Astrocyte of the spinal cord (primary cell): ENCODE results near the gene PHC3.
A peak's percentile ranks its signal among the peaks of the same experiment; 100 is the strongest.
"Not testable (repeated sequence)": the region's sequence is repeated elsewhere in the genome, so short reads cannot be mapped to it uniquely, and the experiment has no call there.

Experiments used
- DNase-seq: peaks from one replicate; pipeline ENCODE4 v3.0.0; 2011; ENCODE audit warnings: low read depth, low spot score
- H3K4me3 ChIP-seq: 2 replicates; pipeline ENCODE4 v1.5.1; 2011; ENCODE audit warnings: low read depth, mild to moderate bottlenecking, low read length, moderate library complexity
- in situ Hi-C: cut with HindIII; loops from 2 replicates; pipeline ENCODE4 v1.10.0; 2017; ENCODE audit warnings: low sequenced_read_pairs
- TF ChIP-seq, protein P1 (sequence below): IDR thresholded peaks from 2 replicates; pipeline ENCODE4 v1.5.1; 2012; ENCODE audit warnings: low read depth, mild to moderate bottlenecking, low read length, inconsistent platforms

Gene PHC3

DNA sequence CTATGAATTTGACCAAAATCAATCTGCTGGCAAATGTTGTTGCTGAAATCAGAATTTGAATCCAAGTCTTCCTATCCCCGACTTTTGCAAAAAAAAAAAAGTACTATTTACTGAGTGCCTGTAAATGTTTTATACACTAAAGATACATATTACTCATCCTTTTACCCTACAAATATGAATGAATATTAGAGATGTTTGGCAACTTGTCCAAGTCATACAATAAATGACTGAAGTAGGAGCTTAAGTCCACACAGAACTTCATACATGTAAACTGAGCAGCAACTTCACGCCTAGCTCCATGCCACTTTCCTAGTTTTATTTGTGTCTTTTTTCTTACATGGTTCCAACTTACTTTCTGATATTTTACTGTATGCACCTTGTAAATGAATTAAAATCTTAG lies 39.2 kb downstream of the PHC3 start:
- in situ Hi-C loops: no loop called here
- TF ChIP-seq, protein P1, sequence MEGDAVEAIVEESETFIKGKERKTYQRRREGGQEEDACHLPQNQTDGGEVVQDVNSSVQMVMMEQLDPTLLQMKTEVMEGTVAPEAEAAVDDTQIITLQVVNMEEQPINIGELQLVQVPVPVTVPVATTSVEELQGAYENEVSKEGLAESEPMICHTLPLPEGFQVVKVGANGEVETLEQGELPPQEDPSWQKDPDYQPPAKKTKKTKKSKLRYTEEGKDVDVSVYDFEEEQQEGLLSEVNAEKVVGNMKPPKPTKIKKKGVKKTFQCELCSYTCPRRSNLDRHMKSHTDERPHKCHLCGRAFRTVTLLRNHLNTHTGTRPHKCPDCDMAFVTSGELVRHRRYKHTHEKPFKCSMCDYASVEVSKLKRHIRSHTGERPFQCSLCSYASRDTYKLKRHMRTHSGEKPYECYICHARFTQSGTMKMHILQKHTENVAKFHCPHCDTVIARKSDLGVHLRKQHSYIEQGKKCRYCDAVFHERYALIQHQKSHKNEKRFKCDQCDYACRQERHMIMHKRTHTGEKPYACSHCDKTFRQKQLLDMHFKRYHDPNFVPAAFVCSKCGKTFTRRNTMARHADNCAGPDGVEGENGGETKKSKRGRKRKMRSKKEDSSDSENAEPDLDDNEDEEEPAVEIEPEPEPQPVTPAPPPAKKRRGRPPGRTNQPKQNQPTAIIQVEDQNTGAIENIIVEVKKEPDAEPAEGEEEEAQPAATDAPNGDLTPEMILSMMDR: no peak
- H3K4me3 ChIP-seq: no peak overlapping the region
- DNase-seq: no peak

GRCh38 chr3:170137986-170138385 lies 43.5 kb downstream of the PHC3 start:
- DNase-seq: no peak
- in situ Hi-C loops: no loop called here
- TF ChIP-seq, protein P1: no peak
- no peak overlapping the region for H3K4me3 ChIP-seq

DNA sequence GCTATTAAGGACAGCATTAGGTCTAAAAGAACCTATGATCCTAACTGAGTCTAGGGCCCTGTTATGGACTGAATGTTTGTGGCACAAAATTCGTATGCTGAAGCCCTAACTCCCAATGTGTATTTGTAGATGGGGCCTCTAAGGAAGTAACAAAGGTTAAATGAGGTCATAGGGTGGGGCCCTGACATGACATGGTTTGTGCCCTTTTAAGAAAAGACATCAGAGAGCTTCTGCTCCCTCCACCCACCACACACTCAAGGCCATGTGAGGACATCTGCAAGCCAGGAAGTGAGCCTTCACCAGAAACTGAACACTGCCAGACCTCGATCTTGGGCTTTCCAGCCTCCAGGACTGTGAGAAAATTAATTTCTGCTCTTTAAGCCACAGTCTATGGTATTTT lies 49.2 kb downstream of the PHC3 start:
- in situ Hi-C loops: no loop called here
- H3K4me3 ChIP-seq: no peak overlapping the region
- TF ChIP-seq, protein P1: no peak
- no peak for DNase-seq

DNA sequence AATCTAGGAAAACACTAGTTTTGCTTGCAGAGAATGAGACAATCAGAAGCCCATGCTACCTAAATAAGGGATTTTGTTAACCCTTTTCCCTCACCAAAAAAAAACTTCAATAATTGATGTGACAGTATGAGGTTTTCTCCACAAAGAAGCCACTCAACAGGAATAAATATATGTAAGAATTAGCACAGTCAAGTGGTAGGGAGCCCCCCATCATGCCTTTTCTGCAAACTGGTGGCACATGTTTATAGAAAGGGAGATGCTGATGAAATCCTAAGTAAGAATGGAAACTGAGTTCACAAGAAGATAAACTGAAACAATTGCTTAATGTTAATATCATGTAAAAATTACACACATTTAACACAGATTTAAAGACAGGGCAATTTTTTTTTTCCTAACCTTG lies 51.0 kb downstream of the PHC3 start:
- TF ChIP-seq, protein P1: no peak
- in situ Hi-C loops: no loop called here
- no peak overlapping the region for H3K4me3 ChIP-seq
- DNase-seq: no peak

DNA sequence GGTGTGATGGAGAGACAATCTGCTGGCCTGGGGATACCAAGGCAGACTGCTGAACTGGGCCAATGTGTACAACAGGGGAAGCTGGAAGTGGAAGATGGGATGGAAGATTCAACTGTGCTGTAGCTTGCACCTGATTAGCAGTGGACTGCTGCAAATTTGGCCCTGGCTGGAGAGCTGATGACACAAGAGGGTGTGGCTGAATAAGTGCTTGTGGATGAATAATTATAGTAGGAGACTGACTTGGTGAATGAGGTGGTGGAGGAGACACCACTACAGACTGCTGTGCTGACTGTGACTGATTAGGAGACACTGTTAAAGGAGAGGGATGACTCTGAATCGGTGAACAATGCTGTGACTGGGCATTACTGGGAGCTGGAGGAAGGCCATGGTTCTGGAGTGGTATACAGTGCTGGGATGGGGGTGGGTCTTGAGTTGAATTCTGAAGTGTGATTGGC lies 52.5 kb downstream of the PHC3 start:
- TF ChIP-seq, protein P1: no peak
- no peak for DNase-seq
- H3K4me3 ChIP-seq: no peak overlapping the region
- in situ Hi-C loops: no loop called here

DNA sequence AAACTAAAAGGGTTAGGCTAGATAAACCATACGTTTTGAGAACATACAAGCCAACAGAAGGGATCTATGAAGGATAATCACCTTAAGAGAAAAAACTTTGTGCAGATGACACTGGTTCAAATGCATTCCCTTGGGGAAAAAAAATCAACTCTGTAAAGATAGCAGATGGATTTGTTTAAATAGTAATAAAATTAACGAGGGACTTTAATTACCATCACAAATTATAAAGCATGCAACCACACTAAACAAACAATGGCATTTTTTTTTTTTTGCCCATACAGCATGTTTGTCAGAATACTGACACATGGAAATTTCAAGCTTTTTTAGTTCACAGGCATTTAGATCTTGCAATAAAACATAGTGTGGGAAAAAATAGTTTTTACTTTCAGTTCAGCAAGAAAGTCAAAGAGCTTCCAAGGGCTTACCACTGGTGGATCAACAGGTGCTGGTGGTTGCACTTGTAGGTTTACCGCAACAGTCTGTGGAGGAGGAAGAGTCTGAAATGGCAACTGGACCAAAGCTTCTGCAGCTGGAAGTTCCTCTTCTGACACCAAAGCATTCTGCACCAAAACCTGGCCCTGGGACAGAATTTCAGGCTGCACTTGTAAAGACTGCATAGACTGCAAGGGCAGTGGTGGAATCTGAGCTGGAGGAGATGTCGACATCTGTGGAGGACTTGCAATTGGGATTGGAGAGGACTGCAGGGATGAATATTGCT lies 53.1 kb downstream of the PHC3 start:
- TF ChIP-seq, protein P1: no peak
- no peak overlapping the region for H3K4me3 ChIP-seq
- in situ Hi-C loops: no loop called here
- no peak for DNase-seq

DNA sequence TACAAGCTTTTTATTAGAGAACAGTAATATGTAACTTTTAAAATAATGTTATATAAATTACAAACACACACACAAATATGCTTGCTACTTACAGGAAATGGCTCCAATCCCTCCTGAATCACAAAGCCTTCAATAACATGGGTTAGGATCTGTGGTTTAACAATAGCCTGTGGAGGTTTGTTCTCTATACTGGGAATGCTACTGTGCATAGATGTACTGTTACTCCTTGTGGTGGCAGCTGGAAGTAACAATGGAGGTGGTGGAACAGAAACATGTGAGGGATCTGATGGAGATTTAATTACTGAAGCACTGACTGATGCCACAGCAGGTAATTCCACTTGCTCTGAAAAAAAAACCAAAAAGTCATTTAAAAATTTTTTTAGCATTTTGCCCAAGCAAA lies 64.4 kb downstream of the PHC3 start:
- TF ChIP-seq, protein P1: peak; percentile 36
- in situ Hi-C loops: no loop called here
- peak; percentile 12 for DNase-seq
- H3K4me3 ChIP-seq: no peak overlapping the region

- in situ Hi-C loops, DNase-seq, H3K4me3 ChIP-seq: not testable (repeated sequence)
Measured at GRCh38 chr3:170114165-170114564, 67.4 kb downstream of the PHC3 start.
